GM12873 (cell line): Measurements from ENCODE around the gene RSL24D1.

Experiments
- TF ChIP-seq, protein P1 (sequence below): IDR thresholded peaks from 2 replicates; pipeline ENCODE4 v1.5.1; 2012; ENCODE audit warnings: low read depth, mild to moderate bottlenecking, moderate library complexity, low read length, control low read depth; ENCODE audit not compliant: insufficient read depth; ENCODE audit errors: missing control alignments

Gene RSL24D1

DNA sequence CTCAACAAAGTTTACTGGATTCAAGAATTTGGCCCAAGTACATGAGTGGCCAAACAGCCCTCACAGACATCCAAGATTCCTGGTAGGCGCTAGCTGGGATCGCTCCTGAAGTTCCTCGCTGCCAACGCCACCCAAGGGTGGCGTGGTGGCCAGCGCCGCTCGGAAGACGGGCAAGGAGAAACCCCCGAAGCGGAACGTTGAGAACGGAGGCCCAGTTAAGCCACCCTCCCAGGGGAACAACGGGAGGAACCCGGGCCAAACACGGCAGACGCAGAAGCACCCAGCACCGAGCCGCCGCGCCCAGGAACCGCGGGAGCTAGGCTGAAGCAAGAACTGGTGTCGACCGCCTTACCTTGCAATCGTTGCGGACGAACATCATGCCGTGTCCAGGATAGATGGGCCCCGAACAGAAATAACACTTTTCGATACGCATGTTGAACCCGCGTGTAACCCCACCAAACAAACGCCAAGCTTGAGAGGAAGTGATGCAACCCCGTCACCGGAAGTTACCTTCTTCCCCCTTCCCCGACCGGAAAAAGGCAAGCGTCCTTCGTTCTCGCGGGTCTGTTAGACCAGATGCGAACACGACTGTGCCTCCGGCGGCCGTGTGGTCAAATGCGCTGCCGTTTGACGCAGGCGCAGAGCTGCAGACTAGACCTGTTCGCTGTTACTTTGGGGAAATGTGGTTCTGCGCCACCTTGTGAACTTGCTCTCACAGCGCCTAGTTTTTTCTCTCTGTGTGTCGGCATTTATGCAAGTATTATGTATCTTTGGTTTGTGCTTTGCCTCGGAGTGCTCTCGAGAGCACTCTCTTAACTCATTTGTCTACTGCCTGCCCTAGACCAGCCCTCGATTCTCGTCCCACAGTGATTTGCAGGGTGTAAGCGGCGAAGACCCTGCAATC, at the start of gene RSL24D1:
Gene RSL24D1, minus strand, starts transcription at position 484 of the 904 bp plus-strand sequence. Its CDS starts 51 bp downstream, at position 433.
- TF ChIP-seq, protein P1, sequence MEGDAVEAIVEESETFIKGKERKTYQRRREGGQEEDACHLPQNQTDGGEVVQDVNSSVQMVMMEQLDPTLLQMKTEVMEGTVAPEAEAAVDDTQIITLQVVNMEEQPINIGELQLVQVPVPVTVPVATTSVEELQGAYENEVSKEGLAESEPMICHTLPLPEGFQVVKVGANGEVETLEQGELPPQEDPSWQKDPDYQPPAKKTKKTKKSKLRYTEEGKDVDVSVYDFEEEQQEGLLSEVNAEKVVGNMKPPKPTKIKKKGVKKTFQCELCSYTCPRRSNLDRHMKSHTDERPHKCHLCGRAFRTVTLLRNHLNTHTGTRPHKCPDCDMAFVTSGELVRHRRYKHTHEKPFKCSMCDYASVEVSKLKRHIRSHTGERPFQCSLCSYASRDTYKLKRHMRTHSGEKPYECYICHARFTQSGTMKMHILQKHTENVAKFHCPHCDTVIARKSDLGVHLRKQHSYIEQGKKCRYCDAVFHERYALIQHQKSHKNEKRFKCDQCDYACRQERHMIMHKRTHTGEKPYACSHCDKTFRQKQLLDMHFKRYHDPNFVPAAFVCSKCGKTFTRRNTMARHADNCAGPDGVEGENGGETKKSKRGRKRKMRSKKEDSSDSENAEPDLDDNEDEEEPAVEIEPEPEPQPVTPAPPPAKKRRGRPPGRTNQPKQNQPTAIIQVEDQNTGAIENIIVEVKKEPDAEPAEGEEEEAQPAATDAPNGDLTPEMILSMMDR, result peak; percentile 53

DNA sequence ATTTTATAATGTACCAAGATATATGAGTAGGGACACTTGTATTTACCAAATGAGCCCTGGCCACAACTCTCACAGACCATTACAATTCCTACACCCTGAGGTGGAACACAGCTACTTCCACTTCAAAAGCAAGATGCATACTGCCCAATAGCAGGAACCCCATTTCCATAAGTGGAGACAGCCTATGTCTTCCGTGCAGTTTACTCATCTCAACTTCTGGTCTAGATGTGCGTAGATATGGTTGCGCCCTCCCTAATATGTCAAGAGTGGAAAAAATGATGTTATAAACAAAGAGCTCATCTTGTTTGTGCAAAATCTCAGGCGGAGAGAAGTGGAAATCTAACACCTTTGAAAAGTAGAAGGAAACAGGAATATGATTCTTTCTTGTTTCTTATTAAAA, 48.3 kb upstream of the RSL24D1 start:
- TF ChIP-seq, protein P1, result no peak

DNA sequence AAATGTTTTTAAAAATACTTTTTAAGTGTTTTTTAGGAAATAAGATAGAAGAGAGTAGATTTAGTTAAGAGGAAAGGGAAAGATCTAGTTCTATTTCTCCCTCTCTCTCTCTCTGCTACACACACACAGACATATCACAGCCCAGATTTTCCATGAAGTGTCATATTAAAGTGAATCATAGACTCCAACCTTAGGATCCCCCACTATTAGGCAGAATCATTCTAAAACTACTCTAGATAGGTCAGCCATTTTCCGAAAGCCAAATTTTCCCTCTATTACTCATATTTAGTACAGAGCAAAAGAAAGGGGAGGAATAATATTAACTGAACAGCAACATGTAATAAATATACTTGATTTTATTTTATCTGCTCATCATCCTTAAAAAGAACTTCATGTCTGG, 45.1 kb upstream of the RSL24D1 start:
- TF ChIP-seq, protein P1, result no peak

DNA sequence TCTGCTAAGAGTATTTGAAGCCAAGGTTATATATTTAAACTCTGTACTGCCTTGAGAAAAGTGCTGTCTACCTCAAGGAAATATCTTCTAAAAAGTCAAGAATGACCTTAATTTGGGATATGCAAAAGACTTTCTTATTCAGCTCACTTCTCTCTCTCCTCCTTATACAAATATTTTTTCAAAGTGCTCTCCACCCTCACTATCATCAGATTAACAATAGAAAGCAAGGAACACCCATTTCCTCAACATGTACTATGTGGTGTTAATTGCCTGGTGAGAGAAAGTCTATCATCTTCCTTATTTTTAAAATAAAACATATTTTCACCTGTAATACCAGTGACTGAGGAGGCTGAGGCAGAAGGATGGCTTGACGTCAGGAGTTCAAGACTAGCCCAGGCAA, 44.4 kb upstream of the RSL24D1 start:
- TF ChIP-seq, protein P1, result no peak

DNA sequence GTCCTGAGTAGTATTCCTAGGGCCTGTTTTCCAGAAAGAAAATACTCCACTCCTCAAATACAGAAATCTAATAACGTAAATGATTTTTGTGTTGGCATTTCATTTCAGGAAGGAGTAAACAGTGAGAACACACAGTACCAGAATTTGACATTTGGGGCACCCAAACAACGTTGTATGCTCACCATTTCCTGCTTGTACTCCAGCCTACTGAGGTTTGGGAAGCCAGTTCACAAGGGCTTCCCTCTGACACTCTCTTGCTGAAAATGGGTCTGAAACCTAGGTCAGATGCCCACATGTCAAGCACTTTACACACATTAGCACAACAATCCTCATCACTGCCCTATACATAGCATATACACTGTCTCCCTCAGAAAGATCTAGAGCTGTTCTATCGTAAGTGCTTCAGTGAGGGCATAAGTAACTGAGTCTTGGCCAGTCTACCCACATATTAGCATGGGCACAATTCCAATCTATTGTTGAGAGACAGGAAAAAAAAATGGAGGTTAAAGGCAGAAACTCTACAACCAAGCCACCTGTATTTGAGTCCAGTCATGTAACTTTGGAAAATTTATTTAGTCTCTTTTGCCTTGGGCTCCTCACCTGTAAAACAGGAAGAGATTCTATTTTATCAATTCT, 43.5 kb upstream of the RSL24D1 start:
- TF ChIP-seq, protein P1, result no peak

DNA sequence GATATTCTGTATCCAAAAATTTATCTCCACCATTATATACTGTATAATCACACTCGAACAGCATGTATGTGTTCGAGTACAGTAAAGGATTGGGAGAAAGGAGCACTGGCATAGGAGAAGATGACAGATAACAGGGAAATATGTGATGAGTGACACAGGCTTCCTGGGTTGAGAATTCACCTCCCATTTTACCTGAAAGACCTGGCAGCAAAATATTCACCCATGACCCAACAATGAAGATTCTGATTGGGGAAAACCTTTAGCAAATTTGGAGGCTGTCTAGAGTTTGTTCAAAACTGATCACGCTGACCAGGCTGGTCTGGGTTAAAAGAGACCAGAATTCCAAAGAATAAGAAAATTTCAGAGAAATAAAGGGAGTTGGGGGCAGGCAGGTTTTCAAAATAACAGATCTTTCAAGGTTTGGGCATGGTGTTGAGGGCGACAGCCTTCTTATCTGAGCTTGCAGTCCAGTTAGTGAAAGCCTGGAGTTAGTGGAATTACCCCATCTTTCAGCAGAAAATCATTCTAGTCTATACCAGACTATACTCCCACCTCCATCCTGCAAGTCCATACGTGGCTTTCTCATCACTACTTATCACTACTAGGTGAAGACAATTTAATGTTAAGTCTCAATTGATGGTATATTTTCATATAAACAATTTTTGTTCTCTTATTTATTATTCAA, 42.8 kb upstream of the RSL24D1 start:
- TF ChIP-seq, protein P1, result no peak

DNA sequence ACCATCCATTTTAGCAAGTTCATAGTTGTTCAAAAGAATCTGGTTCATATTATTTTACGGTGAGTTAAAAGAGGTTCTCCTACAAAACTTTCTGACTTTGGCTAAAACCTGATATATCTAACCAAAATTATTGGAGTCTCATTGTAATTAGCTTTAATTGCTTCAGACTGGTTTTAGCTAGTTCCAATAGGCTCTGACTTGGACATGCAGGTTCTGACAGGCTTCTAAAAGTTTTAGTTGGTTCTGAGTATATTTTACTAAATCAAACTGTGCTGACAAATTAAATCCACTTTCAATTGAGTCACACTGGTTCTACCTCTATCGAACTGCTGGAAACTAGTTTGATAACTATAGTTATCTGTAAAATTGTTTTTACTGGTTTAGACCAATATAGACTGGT, 42.1 kb upstream of the RSL24D1 start:
- TF ChIP-seq, protein P1, result no peak
